Caki2 (cell line): Measurements from ENCODE around the gene SARNP. TPM values are rescaled to one million over a fixed set of nuclear protein-coding genes. Genes with fewer than 3 reads are reported as not detected.

Source experiments
- total RNA-seq: library from RNA; depleted of rRNA; stranded (reverse); fragments of >200 nt; shearing (Covaris generic); gene quantifications from 2 replicates; pipeline ENCODE4 v1.2.3, GENCODE V29; 2014; ENCODE audit warnings: low replicate concordance; rRNA removed

Gene SARNP
- total RNA-seq, 1 experiment from 2014 or later, result 218 TPM

Other genes with a start within 250 kb of the SARNP start
- gene OR2AP1, start 245.3 kb downstream of the SARNP start, total RNA-seq, result not detected in 2 replicates
- gene OR10P1, start 180.8 kb downstream of the SARNP start, total RNA-seq, result not detected in 2 replicates
- gene ITGA7, start 109.8 kb downstream of the SARNP start, total RNA-seq, result 1.3 and 10.7 TPM in 2 replicates
- gene BLOC1S1, start 101.7 kb downstream of the SARNP start, total RNA-seq, result 184 and 309 TPM in 2 replicates
- 2.0 and 2.9 TPM in 2 replicates for gene RDH5, start 97.3 kb downstream of the SARNP start, total RNA-seq
- 1,384 and 1,429 TPM in 2 replicates for gene CD63, start 88.7 kb downstream of the SARNP start, total RNA-seq
- 1.1 and 2.8 TPM in 2 replicates for gene GDF11, start 74.6 kb downstream of the SARNP start, total RNA-seq
- 27.5 and 31.2 TPM in 2 replicates for gene ORMDL2, start 317 bp upstream of the SARNP start, total RNA-seq
- gene DNAJC14, start 11.9 kb upstream of the SARNP start, total RNA-seq, result 54.0 and 90.7 TPM in 2 replicates
- not detected in 2 replicates for gene MMP19, start 25.2 kb upstream of the SARNP start, total RNA-seq
- 36.1 and 62.7 TPM in 2 replicates for gene PYM1, start 110.2 kb upstream of the SARNP start, total RNA-seq
- gene DGKA, start 113.4 kb upstream of the SARNP start, total RNA-seq, result 0.17 and 1.2 TPM in 2 replicates
- gene PMEL, start 148.3 kb upstream of the SARNP start, total RNA-seq, result 10.4 and 27.5 TPM in 2 replicates
- 42.6 and 58.5 TPM in 2 replicates for gene CDK2, start 149.1 kb upstream of the SARNP start, total RNA-seq
- 26.3 and 36.1 TPM in 2 replicates for gene RAB5B, start 156.4 kb upstream of the SARNP start, total RNA-seq
- 25.3 and 28.7 TPM in 2 replicates for gene SUOX, start 179.6 kb upstream of the SARNP start, total RNA-seq
- 0.34 and 1.9 TPM in 2 replicates for gene IKZF4, start 203.3 kb upstream of the SARNP start, total RNA-seq
- gene RPS26, start 224.2 kb upstream of the SARNP start, total RNA-seq, result 1,254 and 1,317 TPM in 2 replicates